Measurements from ENCODE around the gene IL2RA. TPM values are rescaled to one million over a fixed set of nuclear protein-coding genes. Genes with fewer than 3 reads are reported as not detected.
"Not testable (repeated sequence)": the region's sequence is repeated elsewhere in the genome, so short reads cannot be mapped to it uniquely, and the experiment has no call there.

IL2RA gene
- total RNA-seq = 10 to 100 TPM; 15.1 to 17.1 TPM
- polyA plus RNA-seq = 10 to 100 TPM; 23.7 to 29.9 TPM

DNA sequence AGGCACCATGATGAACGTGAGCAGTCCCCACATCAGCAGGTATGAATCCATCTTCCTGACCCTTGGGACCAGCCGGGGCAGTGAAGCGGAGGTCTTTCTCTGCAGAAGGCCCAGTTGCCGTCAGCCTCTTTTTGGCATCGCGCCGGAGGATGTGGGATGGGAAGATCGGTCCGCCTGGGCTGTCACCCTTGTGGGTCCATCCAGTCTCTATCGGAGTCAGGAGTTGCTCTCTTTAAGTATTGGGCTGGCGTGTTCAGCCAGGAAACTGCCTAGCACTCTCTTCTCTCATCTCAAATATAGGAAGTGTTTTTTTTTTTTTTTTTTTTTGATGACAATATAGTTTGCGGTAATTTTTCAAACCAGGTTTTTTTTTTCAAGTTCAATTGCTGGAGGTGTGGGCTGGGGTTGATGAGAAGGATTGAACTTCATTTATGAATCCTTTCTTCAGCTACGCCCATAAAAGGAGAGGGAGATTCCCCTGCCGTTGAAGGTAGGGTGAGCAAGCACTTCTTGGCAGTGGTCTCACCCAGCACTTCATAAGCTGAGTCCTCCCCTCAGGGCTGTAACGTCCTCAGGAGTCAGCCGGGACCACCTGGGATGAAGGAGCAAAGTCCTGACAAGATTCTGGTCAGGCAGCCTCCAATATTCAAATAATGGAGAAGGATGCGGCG, at the start of gene IL2RA:
IL2RA (minus strand) TSS at position 267 of the 671 bp plus-strand sequence; CDS start at position 51, 216 bp downstream.
- no peaks in the 10 kb centered on the region for H3K27me3 Mint-ChIP-seq

GRCh38 chr10:6110136-6110535, 48.0 kb upstream of the IL2RA start:
- Mint-ChIP-seq H3K27me3 (no peaks in the 10 kb centered on the region), H3K4me3 (peak overlapping the region; percentile 69 to 85 (median 80)), H3K27ac (peak overlapping the region; percentile 43 to 92 (median 85)), H3K9me3 (no peaks in the 10 kb centered on the region), H3K36me3 (peaks cover 64 to 84% of the 10 kb centered on the region in 2 donors), H3K4me1 (peaks cover 26 to 49% (median 36%) of the 10 kb centered on the region in 4 donors)
- ChIA-PET CTCF (ENCODE audit: partially characterized antibody) (interaction anchor here (0.6 to 8.7 kb wide), 15 partner anchors 11 to 323 kb away, joined by 3 to 127 read pairs (median 4); partner anchors contain the start of gene PFKFB3), POLR2A (ENCODE audit: partially characterized antibody) (interaction anchor here (0.6 to 1.7 kb wide), 4 partner anchors 34 to 92 kb away, joined by 3 to 7 read pairs (median 4); partner anchors contain the start of gene PFKFB3)
- no peaks in the 10 kb centered on the region for H3K27me3 ChIP-seq (ENCODE audit: insufficient read depth, low read length)
- DNase-seq = no peak
- no peaks in the 10 kb centered on the region for H3K9me3 ChIP-seq (ENCODE audit: control insufficient read depth in 1 of 2, low read length in 2 of 2)
- H3K36me3 ChIP-seq (ENCODE audit: insufficient read depth, low read length) = peaks cover 63% of the 10 kb centered on the region
- intact Hi-C loops (cut with micrococcal nuclease) = no loop called here
- H3K27ac ChIP-seq (ENCODE audit: low read depth, low read length) = peak overlapping the region; percentile 45
- no peak overlapping the region for H3K4me3 ChIP-seq (ENCODE audit: low read length in 2 of 2)
- peaks cover 28% of the 10 kb centered on the region for H3K4me1 ChIP-seq (ENCODE audit: insufficient read depth, low read length)

More for the DNA sequence above, at the start of gene IL2RA:
- no peaks in the 10 kb centered on the region for H3K27me3 ChIP-seq (ENCODE audit: insufficient read depth, low read length)
- Mint-ChIP-seq H3K4me3 (peak within 1 kb of the TSS; percentile 97 to 99 (median 98)), H3K9me3 (no peaks in the 10 kb centered on the region), H3K27ac (peak within 1 kb of the TSS; percentile 95 to 98 (median 96)), H3K36me3 (peaks cover 4 to 19% of the 10 kb centered on the region in 2 donors), H3K4me1 (peaks cover 44 to 88% (median 65%) of the 10 kb centered on the region in 4 donors)
- no peaks in the 10 kb centered on the region for H3K36me3 ChIP-seq (ENCODE audit: insufficient read depth, low read length)
- DNase-seq = peak; percentile 69 to 86 (median 75)
- peaks cover 80% of the 10 kb centered on the region for H3K4me1 ChIP-seq (ENCODE audit: insufficient read depth, low read length)
- H3K4me3 ChIP-seq (ENCODE audit: low read length in 2 of 2) = peak within 1 kb of the TSS; percentile 71 to 89
- intact Hi-C loops (cut with micrococcal nuclease) = loop anchor here (1.0 kb wide), 3 partner anchors 10 to 48 kb away; no protein-coding TSS in a partner anchor
- peak within 1 kb of the TSS; percentile 83 for H3K27ac ChIP-seq (ENCODE audit: low read depth, low read length)
- ChIA-PET CTCF (ENCODE audit: partially characterized antibody) (interaction anchor here (0.9 to 3.8 kb wide), 8 partner anchors 11 to 48 kb away, joined by 3 to 34 read pairs (median 4); no protein-coding TSS in a partner anchor), POLR2A (ENCODE audit: partially characterized antibody) (interaction anchor here (0.8 to 3.6 kb wide), 9 partner anchors 8 to 412 kb away, joined by 3 to 51 read pairs (median 5); no protein-coding TSS in a partner anchor)
- no peaks in the 10 kb centered on the region for H3K9me3 ChIP-seq (ENCODE audit: control insufficient read depth in 1 of 2, low read length in 2 of 2)

GRCh38 chr10:6109444-6109775, 47.2 kb upstream of the IL2RA start:
- peak overlapping the region; percentile 69 to 85 (median 80) for H3K4me3 Mint-ChIP-seq
- H3K4me3 ChIP-seq (ENCODE audit: low read length in 2 of 2) = no peak overlapping the region
- peak in 2 of 5 donors; percentile 42 to 55 for DNase-seq
- no peaks in the 10 kb centered on the region for H3K27me3 ChIP-seq (ENCODE audit: insufficient read depth, low read length)
- peak overlapping the region; percentile 43 to 92 (median 85) for H3K27ac Mint-ChIP-seq
- H3K27ac ChIP-seq (ENCODE audit: low read depth, low read length) = peak overlapping the region; percentile 45
- CTCF ChIA-PET (ENCODE audit: partially characterized antibody) = interaction anchor here (1.1 to 8.7 kb wide), 7 partner anchors 14 to 297 kb away, joined by 3 to 127 read pairs (median 25); partner anchors contain the start of gene PFKFB3
- H3K4me1 Mint-ChIP-seq = peaks cover 27 to 49% (median 34%) of the 10 kb centered on the region in 4 donors
- peaks cover 62% of the 10 kb centered on the region for H3K36me3 ChIP-seq (ENCODE audit: insufficient read depth, low read length)
- no peaks in the 10 kb centered on the region for H3K9me3 Mint-ChIP-seq
- H3K9me3 ChIP-seq (ENCODE audit: control insufficient read depth in 1 of 2, low read length in 2 of 2) = no peaks in the 10 kb centered on the region
- no peaks in the 10 kb centered on the region for H3K27me3 Mint-ChIP-seq
- peaks cover 28% of the 10 kb centered on the region for H3K4me1 ChIP-seq (ENCODE audit: insufficient read depth, low read length)
- peaks cover 64 to 84% of the 10 kb centered on the region in 2 donors for H3K36me3 Mint-ChIP-seq
- intact Hi-C loops (cut with micrococcal nuclease) = loop anchor here (1.0 to 5.0 kb wide), 6 partner anchors 42 to 568 kb away; partner anchors contain the start of gene PFKFB3
- POLR2A ChIA-PET (ENCODE audit: partially characterized antibody) = interaction anchor here (1.2 to 1.7 kb wide), 3 partner anchors 64 to 93 kb away, joined by 4 to 7 read pairs (median 4); partner anchors contain the start of gene PFKFB3

DNA sequence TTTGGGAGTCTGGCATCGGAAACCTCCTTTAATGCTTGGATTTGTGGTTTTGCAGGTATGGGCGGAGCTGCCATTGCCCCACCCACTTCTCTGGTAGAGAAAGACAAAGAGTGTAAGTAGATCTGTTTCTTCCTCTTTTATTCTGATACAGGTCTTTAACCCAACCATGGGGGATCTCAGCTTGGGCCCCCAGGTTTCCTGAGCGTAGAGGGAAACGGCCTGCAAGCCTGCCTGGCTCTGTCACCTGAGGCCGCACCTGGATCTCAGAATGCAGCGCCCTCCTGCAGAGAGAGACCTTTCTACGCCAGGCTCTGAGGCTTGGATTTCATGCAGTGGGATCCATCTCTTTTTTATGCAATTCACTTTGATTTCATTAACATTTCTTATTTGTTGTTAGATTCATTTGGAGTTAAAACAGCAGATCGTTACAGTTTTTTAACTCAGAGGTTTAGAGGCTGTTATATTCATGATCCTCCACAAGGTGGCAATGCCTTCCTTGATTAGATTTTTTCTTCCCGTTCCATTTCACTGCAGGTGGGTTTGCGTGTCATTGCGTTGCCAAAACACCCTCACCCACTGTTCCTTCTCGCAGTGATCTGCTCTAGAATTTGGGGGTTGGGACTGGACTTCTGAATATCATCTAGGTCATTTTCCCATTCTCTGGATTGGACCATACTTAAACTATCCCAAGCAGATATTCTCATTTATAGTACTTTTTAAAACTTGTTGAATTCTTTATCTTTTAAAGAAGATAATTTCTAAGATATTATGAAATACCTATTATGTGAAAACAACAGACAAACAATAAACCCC, 46.7 kb upstream of the IL2RA start:
- peak overlapping the region in 7 of 8 donors; percentile 67 to 85 (median 75) for H3K4me3 Mint-ChIP-seq
- no peaks in the 10 kb centered on the region for H3K27me3 Mint-ChIP-seq
- H3K27ac Mint-ChIP-seq = peak overlapping the region; percentile 43 to 95 (median 91)
- peak; percentile 57 to 69 (median 65) for DNase-seq
- peaks cover 29 to 54% (median 36%) of the 10 kb centered on the region in 4 donors for H3K4me1 Mint-ChIP-seq
- ChIA-PET POLR2A (ENCODE audit: partially characterized antibody) (interaction anchor here (0.6 to 1.3 kb wide), 3 partner anchors 22 to 293 kb away, joined by 3 to 6 read pairs (median 4); partner anchors contain the start of gene PFKFB3), CTCF (ENCODE audit: partially characterized antibody) (interaction anchor here (0.7 to 8.7 kb wide), 8 partner anchors 15 to 301 kb away, joined by 3 to 127 read pairs (median 7); partner anchors contain the start of gene PFKFB3)
- Histone ChIP-seq H3K27me3 (ENCODE audit: insufficient read depth, low read length) (no peaks in the 10 kb centered on the region), H3K4me1 (ENCODE audit: insufficient read depth, low read length) (peaks cover 28% of the 10 kb centered on the region), H3K4me3 (ENCODE audit: low read length in 2 of 2) (no peak overlapping the region), H3K9me3 (ENCODE audit: control insufficient read depth in 1 of 2, low read length in 2 of 2) (no peaks in the 10 kb centered on the region), H3K36me3 (ENCODE audit: insufficient read depth, low read length) (peaks cover 62% of the 10 kb centered on the region), H3K27ac (ENCODE audit: low read depth, low read length) (peak overlapping the region; percentile 45)
- H3K36me3 Mint-ChIP-seq = peaks cover 58 to 84% of the 10 kb centered on the region in 2 donors
- intact Hi-C loops (cut with micrococcal nuclease) = loop anchor here (1.0 to 5.0 kb wide), 6 partner anchors 42 to 568 kb away; partner anchors contain the start of gene PFKFB3
- no peaks in the 10 kb centered on the region for H3K9me3 Mint-ChIP-seq

GRCh38 chr10:6108072-6108471, 45.9 kb upstream of the IL2RA start:
- intact Hi-C loops (cut with micrococcal nuclease) = loop anchor here (5.0 kb wide), 1 partner anchor 569 kb away; no protein-coding TSS in a partner anchor
- H3K27me3 ChIP-seq (ENCODE audit: insufficient read depth, low read length) = no peaks in the 10 kb centered on the region
- Mint-ChIP-seq H3K36me3 (peaks cover 54 to 81% of the 10 kb centered on the region in 2 donors), H3K9me3 (no peaks in the 10 kb centered on the region), H3K4me1 (peaks cover 31 to 55% (median 38%) of the 10 kb centered on the region in 4 donors), H3K4me3 (peak overlapping the region in 2 of 8 donors; percentile 17 to 29), H3K27ac (peak overlapping the region; percentile 19 to 93 (median 58)), H3K27me3 (no peaks in the 10 kb centered on the region)
- peaks cover 59% of the 10 kb centered on the region for H3K36me3 ChIP-seq (ENCODE audit: insufficient read depth, low read length)
- H3K9me3 ChIP-seq (ENCODE audit: control insufficient read depth in 1 of 2, low read length in 2 of 2) = no peaks in the 10 kb centered on the region
- POLR2A ChIA-PET (ENCODE audit: partially characterized antibody) = interaction anchor here (1.2 to 1.3 kb wide), 2 partner anchors 94 to 294 kb away, joined by 4 to 6 read pairs; partner anchors contain the start of gene PFKFB3
- DNase-seq = no peak
- peaks cover 28% of the 10 kb centered on the region for H3K4me1 ChIP-seq (ENCODE audit: insufficient read depth, low read length)
- no peak overlapping the region for H3K4me3 ChIP-seq (ENCODE audit: low read length in 2 of 2)
- CTCF ChIA-PET (ENCODE audit: partially characterized antibody) = interaction anchor here (0.7 to 8.7 kb wide), 7 partner anchors 29 to 302 kb away, joined by 3 to 127 read pairs (median 11); partner anchors contain the start of gene PFKFB3
- no peak overlapping the region for H3K27ac ChIP-seq (ENCODE audit: low read depth, low read length)

DNA sequence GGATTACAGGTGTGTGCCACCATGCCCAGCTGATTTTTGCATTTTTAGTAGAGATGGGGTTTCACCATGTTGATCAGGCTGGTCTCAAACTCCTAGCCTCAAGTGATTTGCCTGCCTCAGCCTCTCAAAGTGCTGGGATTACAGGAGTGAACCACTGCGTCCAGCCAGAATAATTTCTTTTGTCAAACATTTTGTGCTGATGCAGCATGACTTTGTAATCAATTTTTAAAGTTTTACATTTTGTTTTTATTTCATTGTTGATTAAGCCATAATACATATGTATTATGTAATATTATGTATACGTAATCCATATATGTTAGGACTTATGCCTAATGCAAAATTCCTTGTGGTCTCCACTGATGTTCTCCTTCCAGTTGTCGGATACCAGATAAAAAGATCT, 45.4 kb upstream of the IL2RA start:
- intact Hi-C loops (cut with micrococcal nuclease) = loop anchor here (5.0 kb wide), 1 partner anchor 570 kb away; no protein-coding TSS in a partner anchor
- not testable (repeated sequence) for H3K27me3 ChIP-seq (ENCODE audit: insufficient read depth, low read length); DNase-seq; H3K9me3 ChIP-seq (ENCODE audit: control insufficient read depth in 1 of 2, low read length in 2 of 2); H3K27ac ChIP-seq (ENCODE audit: low read depth, low read length); H3K27me3 Mint-ChIP-seq; H3K9me3 Mint-ChIP-seq; H3K4me3 Mint-ChIP-seq; H3K27ac Mint-ChIP-seq; H3K4me3 ChIP-seq (ENCODE audit: low read length in 2 of 2)
- H3K36me3 ChIP-seq (ENCODE audit: insufficient read depth, low read length) = peaks cover 59% of the 10 kb centered on the region
- CTCF ChIA-PET (ENCODE audit: partially characterized antibody) = interaction anchor here (1.8 to 8.7 kb wide), 5 partner anchors 30 to 298 kb away, joined by 10 to 127 read pairs (median 12); partner anchors contain the start of gene PFKFB3
- peaks cover 28% of the 10 kb centered on the region for H3K4me1 ChIP-seq (ENCODE audit: insufficient read depth, low read length)
- peaks cover 52 to 81% of the 10 kb centered on the region in 2 donors for H3K36me3 Mint-ChIP-seq
- peaks cover 31 to 51% (median 38%) of the 10 kb centered on the region in 4 donors for H3K4me1 Mint-ChIP-seq
- POLR2A ChIA-PET (ENCODE audit: partially characterized antibody) = interaction anchor here (1.2 kb wide), 1 partner anchor 44 kb away, joined by 3 read pairs; no protein-coding TSS in a partner anchor

Measured in CD4-positive, alpha-beta memory T cell (primary cell).